GM10248 (cell line): Measurements from ENCODE around the gene ITGA11.

Experiments used
- CTCF ChIA-PET: fragments of 300-600 bp; sonication (Branson Sonifier 250); formaldehyde crosslinking; extraction: SDS; loops from one replicate; lab custom pipeline; 2021; ENCODE audit warnings: antibody characterized with exemption; lab: Yijun Ruan, JAX
- POLR2A ChIA-PET: fragments of 350-650 bp; sonication (Branson Sonifier 250); formaldehyde crosslinking; extraction: SDS; loops from one replicate; lab custom pipeline; 2020; ENCODE audit warnings: antibody characterized with exemption; lab: Yijun Ruan, JAX
- DNase-seq: peaks from one replicate; pipeline ENCODE4 v3.0.0; 2012; ENCODE audit errors: extremely low spot score
- CTCF ChIP-seq: IDR thresholded peaks from 2 replicates; pipeline ENCODE4 v1.5.1; 2012; ENCODE audit warnings: mild to moderate bottlenecking, low read depth; ENCODE audit errors: extremely low read depth, missing control alignments, control extremely low read depth

Gene ITGA11

GRCh38 chr15:68435966-68436365, 4.0 kb upstream of the ITGA11 start:
- ChIA-PET CTCF (interaction anchor here (0.9 kb wide), 1 partner anchor 13 kb away, joined by 3 read pairs; no protein-coding TSS in a partner anchor), POLR2A (no interaction called here)
- no peak for DNase-seq

GRCh38 chr15:68434021-68434420, 2.1 kb upstream of the ITGA11 start:
- ChIA-PET POLR2A (no interaction called here), CTCF (no interaction called here)
- DNase-seq, result no peak
- TF ChIP-seq CTCF, result no peak

More at GRCh38 chr15:68435966-68436365, 4.0 kb upstream of the ITGA11 start:
- no peak for TF ChIP-seq CTCF

GRCh38 chr15:68433551-68433950, 1.6 kb upstream of the ITGA11 start:
- CTCF ChIA-PET, result no interaction called here
- DNase-seq, result no peak
- no peak for TF ChIP-seq CTCF
- POLR2A ChIA-PET, result no interaction called here

- ChIA-PET POLR2A (no interaction called here), CTCF (no interaction called here)
- no peak for TF ChIP-seq CTCF
- DNase-seq, result no peak
Measured at GRCh38 chr15:68432441-68433064, 590 bp upstream of the ITGA11 start.

GRCh38 chr15:68431037-68431791, 749 bp downstream of the ITGA11 start:
- POLR2A ChIA-PET, result no interaction called here

More at GRCh38 chr15:68431037-68431791, 749 bp downstream of the ITGA11 start:
- CTCF ChIA-PET, result no interaction called here
- TF ChIP-seq CTCF, result no peak
- no peak for DNase-seq
